RWPE2 (cell line): ENCODE measurements around the gene HOXA4.

Experiments
- ATAC-seq: fragments of 200-7000 bp; cut with Tn5 transposase; 3 replicates; pipeline ENCODE4 v1.9.1; 2021; ENCODE audit warnings: low read depth
- DNase-seq: peaks from one replicate; pipeline ENCODE4 v3.0.0-alpha.2; 2020; ENCODE audit warnings: low spot score
- H3K27ac ChIP-seq: fragments of 450-650 bp; 2 replicates; pipeline ENCODE4 v1.5.1; 2017; ENCODE audit warnings: mild to moderate bottlenecking; ENCODE audit not compliant: poor library complexity, severe bottlenecking
- H3K27me3 ChIP-seq: fragments of 250-450 bp; sonication (Bioruptor Pico); 2 replicates; pipeline ENCODE4 v1.5.1; 2021; ENCODE audit warnings: mild to moderate bottlenecking, moderate library complexity; ENCODE audit not compliant: insufficient read depth, poor library complexity, severe bottlenecking
- H3K36me3 ChIP-seq: fragments of 250-450 bp; sonication (Bioruptor Pico); 2 replicates; pipeline ENCODE4 v1.5.1; 2020; ENCODE audit warnings: low read depth, mild to moderate bottlenecking, moderate library complexity
- H3K4me1 ChIP-seq: fragments of 250-450 bp; sonication (Bioruptor Pico); 2 replicates; pipeline ENCODE4 v1.5.1; 2021; ENCODE audit warnings: mild to moderate bottlenecking, moderate library complexity; ENCODE audit not compliant: insufficient read depth, poor library complexity, severe bottlenecking
- H3K4me3 ChIP-seq: fragments of 250-450 bp; sonication (Bioruptor Pico); 2 replicates; pipeline ENCODE4 v1.5.1; 2021; ENCODE audit warnings: mild to moderate bottlenecking, moderate library complexity; ENCODE audit not compliant: severe bottlenecking
- H3K9me3 ChIP-seq: fragments of 250-450 bp; sonication (Bioruptor Pico); 2 replicates; pipeline ENCODE4 v1.5.1; 2021; ENCODE audit warnings: mild to moderate bottlenecking, moderate library complexity; ENCODE audit not compliant: severe bottlenecking
- TF ChIP-seq, protein P1 (sequence below): fragments of 450-650 bp; IDR thresholded peaks from one replicate; pipeline ENCODE4 v1.5.1; 2017; ENCODE audit warnings: mild to moderate bottlenecking, moderate library complexity; ENCODE audit not compliant: poor library complexity, severe bottlenecking

The HOXA4 gene

DNA sequence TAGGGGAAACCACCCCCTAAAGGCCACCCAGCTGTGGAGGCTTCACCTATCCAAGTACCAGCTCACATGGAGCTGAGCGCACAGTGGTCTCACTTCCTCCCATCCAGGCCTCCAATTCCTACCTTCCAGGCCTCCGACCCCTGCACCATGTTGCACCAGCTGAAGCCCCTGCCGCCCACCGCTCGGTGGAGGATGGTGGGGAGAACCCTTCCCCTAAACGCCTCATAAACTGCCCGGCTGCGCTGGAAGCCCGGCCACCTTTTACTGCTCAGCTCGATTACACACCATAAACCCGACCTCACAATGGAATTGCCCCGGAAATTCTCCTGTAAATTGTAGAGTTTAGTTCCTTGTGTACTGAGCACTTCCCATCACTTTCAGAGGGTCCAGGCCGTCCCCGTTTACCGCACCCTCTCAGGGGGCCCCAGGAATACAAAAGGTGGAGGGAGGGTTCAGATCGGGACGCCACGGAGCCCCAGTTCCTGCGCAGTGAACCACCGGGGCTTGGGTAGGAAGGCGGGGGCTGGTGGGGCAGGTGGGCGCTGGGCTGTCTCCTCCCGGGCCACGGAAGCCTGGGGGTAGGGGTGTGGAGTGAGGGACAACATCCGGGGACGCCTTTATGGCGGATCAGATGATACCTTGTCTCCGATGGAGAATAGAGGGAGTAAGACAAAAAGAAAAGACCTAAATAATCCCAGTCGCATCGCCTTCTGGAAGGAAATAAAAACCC lies 27.3 kb upstream of the HOXA4 start:
- no peaks in the 10 kb centered on the region for H3K27me3 ChIP-seq
- TF ChIP-seq, protein P1, sequence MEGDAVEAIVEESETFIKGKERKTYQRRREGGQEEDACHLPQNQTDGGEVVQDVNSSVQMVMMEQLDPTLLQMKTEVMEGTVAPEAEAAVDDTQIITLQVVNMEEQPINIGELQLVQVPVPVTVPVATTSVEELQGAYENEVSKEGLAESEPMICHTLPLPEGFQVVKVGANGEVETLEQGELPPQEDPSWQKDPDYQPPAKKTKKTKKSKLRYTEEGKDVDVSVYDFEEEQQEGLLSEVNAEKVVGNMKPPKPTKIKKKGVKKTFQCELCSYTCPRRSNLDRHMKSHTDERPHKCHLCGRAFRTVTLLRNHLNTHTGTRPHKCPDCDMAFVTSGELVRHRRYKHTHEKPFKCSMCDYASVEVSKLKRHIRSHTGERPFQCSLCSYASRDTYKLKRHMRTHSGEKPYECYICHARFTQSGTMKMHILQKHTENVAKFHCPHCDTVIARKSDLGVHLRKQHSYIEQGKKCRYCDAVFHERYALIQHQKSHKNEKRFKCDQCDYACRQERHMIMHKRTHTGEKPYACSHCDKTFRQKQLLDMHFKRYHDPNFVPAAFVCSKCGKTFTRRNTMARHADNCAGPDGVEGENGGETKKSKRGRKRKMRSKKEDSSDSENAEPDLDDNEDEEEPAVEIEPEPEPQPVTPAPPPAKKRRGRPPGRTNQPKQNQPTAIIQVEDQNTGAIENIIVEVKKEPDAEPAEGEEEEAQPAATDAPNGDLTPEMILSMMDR = no peak
- ATAC-seq = no peak

DNA sequence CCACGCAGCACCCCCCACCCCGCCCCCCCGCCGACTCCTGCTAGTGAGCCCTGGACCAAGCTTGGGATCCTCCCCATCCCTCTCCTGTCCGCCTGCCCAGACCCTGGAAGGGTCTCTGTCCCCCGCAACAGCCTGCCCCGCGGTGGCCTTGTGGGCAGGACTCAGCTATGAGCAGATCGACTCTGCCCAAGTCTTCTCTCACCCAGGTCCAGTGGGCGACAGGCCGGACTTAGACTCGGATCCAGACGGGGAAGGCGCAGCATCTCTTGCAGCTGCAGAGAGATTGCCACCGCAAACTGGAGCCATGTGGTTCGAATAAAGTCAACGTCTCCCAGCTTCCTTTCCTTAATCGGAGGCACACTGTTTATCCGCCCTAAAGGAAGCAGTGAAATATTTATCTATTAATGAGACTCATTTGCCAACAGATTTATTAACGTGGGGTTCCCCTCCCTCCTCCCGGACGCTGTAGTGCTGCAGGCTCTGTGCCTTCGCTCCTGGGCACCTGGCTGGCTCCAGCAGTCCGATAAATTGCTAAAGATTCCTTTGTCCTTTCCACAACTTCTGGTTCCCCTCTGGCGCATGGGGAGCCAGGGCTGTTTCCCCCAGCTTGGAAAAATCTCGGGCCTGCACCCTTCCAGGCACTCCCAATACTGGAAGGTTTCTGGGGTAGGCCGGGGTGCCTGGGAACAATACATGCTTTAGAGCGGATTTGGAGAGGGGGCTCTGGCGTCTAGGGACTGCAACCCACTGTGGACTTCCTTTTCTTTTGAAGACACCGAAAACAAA lies 26.6 kb upstream of the HOXA4 start:
- TF ChIP-seq, protein P1 = no peak
- H3K4me3 ChIP-seq = peak overlapping the region; percentile 46
- DNase-seq (peak; percentile 49), ATAC-seq (no peak)
- H3K36me3 ChIP-seq = no peaks in the 10 kb centered on the region
- no peaks in the 10 kb centered on the region for H3K27me3 ChIP-seq
- H3K27ac ChIP-seq = peak overlapping the region; percentile 62
- peaks cover 8% of the 10 kb centered on the region for H3K4me1 ChIP-seq
- no peaks in the 10 kb centered on the region for H3K9me3 ChIP-seq

More for the DNA sequence above, 27.3 kb upstream of the HOXA4 start:
- Histone ChIP-seq H3K27ac (no peak overlapping the region), H3K36me3 (peaks cover 5% of the 10 kb centered on the region), H3K9me3 (no peaks in the 10 kb centered on the region), H3K4me3 (no peak overlapping the region), H3K4me1 (peaks cover 8% of the 10 kb centered on the region)
- DNase-seq = peak; percentile 40

DNA sequence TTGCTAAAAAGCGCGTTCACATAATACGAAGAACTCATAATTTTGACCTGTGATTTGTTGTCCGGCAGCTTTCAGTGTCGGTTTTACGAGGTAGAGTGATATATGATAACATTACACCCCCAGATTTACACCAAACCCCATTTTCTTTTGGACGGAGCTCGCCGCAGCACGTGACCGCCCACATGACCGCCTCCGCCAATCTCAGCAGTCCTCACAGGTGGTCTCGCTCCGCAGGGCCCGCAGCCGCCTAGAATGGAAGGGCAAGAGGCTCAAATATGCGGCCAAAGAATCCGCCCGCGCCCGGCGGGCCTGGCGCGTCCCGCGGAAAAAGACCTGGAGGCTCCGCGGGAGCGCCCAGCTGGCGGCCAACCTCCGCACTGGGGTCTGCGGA lies 25.9 kb upstream of the HOXA4 start, which contains the start of gene HOXA7:
TSS of gene HOXA7 (minus strand) at position 168 of the 391 bp plus-strand sequence. CDS start at position 38, 130 bp downstream.
- peak within 1 kb of the TSS; percentile 62 for H3K27ac ChIP-seq
- H3K9me3 ChIP-seq = no peaks in the 10 kb centered on the region
- DNase-seq (peak; percentile 84), ATAC-seq (peak; percentile 40)
- TF ChIP-seq, protein P1 = no peak
- H3K4me3 ChIP-seq = peak within 1 kb of the TSS; percentile 46
- H3K36me3 ChIP-seq = no peaks in the 10 kb centered on the region
- no peaks in the 10 kb centered on the region for H3K27me3 ChIP-seq
- H3K4me1 ChIP-seq = peaks cover 8% of the 10 kb centered on the region

GRCh38 chr7:27155816-27156507 lies 25.4 kb upstream of the HOXA4 start:
- Histone ChIP-seq H3K27me3 (no peaks in the 10 kb centered on the region), H3K4me1 (peaks cover 8% of the 10 kb centered on the region), H3K36me3 (no peaks in the 10 kb centered on the region), H3K9me3 (no peaks in the 10 kb centered on the region), H3K4me3 (peak overlapping the region; percentile 46), H3K27ac (peak overlapping the region; percentile 62)
- ATAC-seq (peak; percentile 12), DNase-seq (peak; percentile 59)
- TF ChIP-seq, protein P1 = no peak
